CD14-positive monocyte (primary cell): ENCODE data around the gene BBS5. TPM values are rescaled to one million over a fixed set of nuclear protein-coding genes. Genes with fewer than 3 reads are reported as not detected.

Experiments
- DNase-seq, 3 donors: peaks; one replicate each; pipeline ENCODE4 v3.0.0-alpha.2; 2011 to 2022
- H2AFZ ChIP-seq: 2 replicates; pipeline ENCODE4 v1.6.0; 2012; ENCODE audit warnings: mild to moderate bottlenecking, low read depth, low read length, inconsistent platforms; ENCODE audit not compliant: insufficient read depth, poor library complexity, severe bottlenecking
- H3K27ac ChIP-seq, 2 donors: 1 replicate in 1 of 2; 2 replicates in 1 of 2; pipeline ENCODE4 v1.5.1; 2012 to 2013; ENCODE audit warnings: low read length in 2 of 2, control low read depth in 1 of 2, inconsistent platforms in 1 of 2, low read depth in 1 of 2, mild to moderate bottlenecking in 1 of 2
- H3K27me3 ChIP-seq, 2 donors: one replicate each; pipeline versions ENCODE4 v1.6.0 to v1.6.1; 2011 to 2013; ENCODE audit warnings: low read length in 2 of 2; ENCODE audit not compliant: control insufficient read depth in 2 of 2, insufficient read depth in 2 of 2
- H3K36me3 ChIP-seq, 2 donors: replicated peaks in 1 of 2; 1 replicate in 1 of 2; 2 replicates in 1 of 2; pipeline versions ENCODE4 v1.5.1 to v1.6.1; 2012 to 2013; ENCODE audit warnings: low read length in 2 of 2, control low read depth in 1 of 2, inconsistent platforms in 1 of 2, mild to moderate bottlenecking in 1 of 2; ENCODE audit not compliant: insufficient read depth in 2 of 2, control insufficient read depth in 1 of 2
- H3K4me1 ChIP-seq, 2 donors: 1 replicate in 1 of 2; 2 replicates in 1 of 2; pipeline versions ENCODE4 v1.5.1 to v1.6.1; 2012 to 2013; ENCODE audit warnings: low read length in 2 of 2, control low read depth in 1 of 2, inconsistent platforms in 1 of 2, mild to moderate bottlenecking in 1 of 2, moderate library complexity in 1 of 2; ENCODE audit not compliant: insufficient read depth in 2 of 2, control insufficient read depth in 1 of 2
- H3K4me2 ChIP-seq: replicated peaks from 2 replicates; pipeline ENCODE3; 2012; ENCODE audit warnings: low read length, moderate library complexity, mild to moderate bottlenecking; ENCODE audit not compliant: poor library complexity, severe bottlenecking; ENCODE audit errors: extremely low read depth
- H3K4me3 ChIP-seq, 3 experiments: fragments of 200-600 bp in 1 of 3; sonication (generic) in 1 of 3; replicated peaks in 1 of 3; 1 replicate in 2 of 3; 2 replicates in 1 of 3; pipeline ENCODE4 v1.5.1; 2011 to 2013; ENCODE audit warnings: low read length in 3 of 3, mild to moderate bottlenecking in 3 of 3, control low read depth in 2 of 3, low read depth in 2 of 3, inconsistent platforms in 1 of 3, moderate library complexity in 1 of 3
- H3K79me2 ChIP-seq: 2 replicates; pipeline ENCODE4 v1.6.0; 2012; ENCODE audit warnings: mild to moderate bottlenecking, control low read depth, inconsistent platforms, low read length, moderate library complexity; ENCODE audit not compliant: insufficient read depth
- H3K9ac ChIP-seq: 2 replicates; pipeline ENCODE4 v1.6.0; 2017; ENCODE audit warnings: low read length, mild to moderate bottlenecking; ENCODE audit not compliant: insufficient read depth, poor library complexity, severe bottlenecking
- H3K9me3 ChIP-seq, 2 donors: replicated peaks in 1 of 2; 1 replicate in 1 of 2; 2 replicates in 1 of 2; pipeline versions ENCODE4 v1.5.1 to v1.6.1; 2012 to 2013; ENCODE audit warnings: low read length in 2 of 2, control low read depth in 1 of 2; ENCODE audit not compliant: control insufficient read depth in 1 of 2, insufficient read depth in 1 of 2
- H4K20me1 ChIP-seq: 2 replicates; pipeline ENCODE4 v1.6.0; 2012; ENCODE audit warnings: mild to moderate bottlenecking, low read length, control low read depth, moderate library complexity; ENCODE audit not compliant: insufficient read depth
- H3K27ac Mint-ChIP-seq, 7 donors: one replicate each; pipeline ENCODE4 v1.8.0; 2020; ENCODE audit warnings: mild to moderate bottlenecking in 7 of 7, mixed read lengths in 7 of 7, moderate library complexity in 6 of 7, inconsistent platforms in 2 of 7
- H3K27me3 Mint-ChIP-seq, 3 donors: one replicate each; pipeline ENCODE4 v1.8.0; 2021 to 2022; ENCODE audit warnings: low read depth in 3 of 3, mild to moderate bottlenecking in 3 of 3, mixed read lengths in 3 of 3, moderate library complexity in 3 of 3, inconsistent platforms in 1 of 3
- H3K36me3 Mint-ChIP-seq, 2 donors: one replicate each; pipeline ENCODE4 v1.8.0; 2020; ENCODE audit warnings: mixed read lengths in 2 of 2, inconsistent platforms in 1 of 2, mild to moderate bottlenecking in 1 of 2
- H3K4me1 Mint-ChIP-seq: one replicate; pipeline ENCODE4 v1.8.0; 2020; ENCODE audit warnings: mild to moderate bottlenecking, mixed read lengths
- H3K4me3 Mint-ChIP-seq, 2 donors: one replicate each; pipeline ENCODE4 v1.8.0; 2020; ENCODE audit warnings: mild to moderate bottlenecking in 2 of 2, mixed read lengths in 2 of 2, moderate library complexity in 1 of 2
- H3K9me3 Mint-ChIP-seq, 7 donors: one replicate each; pipeline ENCODE4 v1.8.0; 2020 to 2022; ENCODE audit warnings: mixed read lengths in 7 of 7, mild to moderate bottlenecking in 6 of 7, moderate library complexity in 6 of 7, inconsistent platforms in 2 of 7
- CTCF ChIP-seq: fragments of 200-600 bp; IDR thresholded peaks from one replicate; pipeline ENCODE4 v1.8.0; 2022; ENCODE audit warnings: antibody characterized with exemption, mild to moderate bottlenecking
- WGBS: methylation state at CpG from one replicate; pipeline ENCODE4 v1.1.5; 2013; ENCODE audit warnings: missing lambda C conversion rate; ENCODE audit not compliant: insufficient coverage; 5-methylcytosine and 5-hydroxymethylcytosine counted together
- intact Hi-C, 2 donors: fragments of 100-400 bp; cut with micrococcal nuclease; formaldehyde crosslinking; loops; one replicate each; pipeline versions ENCODE4 v1.15.0 to v1.15.1; 2023
- polyA plus RNA-seq, 3 donors: library from polyadenylated mRNA; depleted of rRNA in 1 of 3; unstranded in 2 of 3; stranded (reverse) in 1 of 3; fragments of 300-500 nt in 2 of 3; fragments of >200 nt in 1 of 3; fragmentation: Illumina TruSeq in 2 of 3; gene quantifications; 1 replicate in 2 of 3; 2 replicates in 1 of 3; pipeline ENCODE4 v1.2.3, GENCODE V29; 2012 to 2021

BBS5 gene
- polyA plus RNA-seq, 3 donors: 0.04 to 0.08 TPM; not detected in 1

- H3K9me3 Mint-ChIP-seq: peaks cover 0 to 4% (median 0%) of the 10 kb centered on the region in 7 donors
- no peaks in the 10 kb centered on the region for H3K4me1 Mint-ChIP-seq
- H3K9me3 ChIP-seq: no peaks in the 10 kb centered on the region
- H4K20me1 ChIP-seq: no peaks in the 10 kb centered on the region
- no peaks in the 10 kb centered on the region for H3K79me2 ChIP-seq
- intact Hi-C loops: no loop called here
- H3K9ac ChIP-seq: no peak overlapping the region
- H3K27ac ChIP-seq: no peak overlapping the region
- no peaks in the 10 kb centered on the region for H3K27me3 ChIP-seq
- H3K36me3 ChIP-seq: no peaks in the 10 kb centered on the region
- DNase-seq: no peak
- H3K27ac Mint-ChIP-seq: no peak overlapping the region
- H3K4me3 ChIP-seq: no peak overlapping the region
- H3K4me2 ChIP-seq: no peak overlapping the region
- no peak for TF ChIP-seq CTCF
- no peak overlapping the region for H3K4me3 Mint-ChIP-seq
- no peak overlapping the region for H2AFZ ChIP-seq
- peaks cover 0 to 3% (median 2%) of the 10 kb centered on the region in 3 donors for H3K27me3 Mint-ChIP-seq
- no peaks in the 10 kb centered on the region for H3K4me1 ChIP-seq
- no peaks in the 10 kb centered on the region for H3K36me3 Mint-ChIP-seq
Observed at GRCh38 chr2:169446452-169446851, 32.8 kb upstream of the BBS5 start.

DNA sequence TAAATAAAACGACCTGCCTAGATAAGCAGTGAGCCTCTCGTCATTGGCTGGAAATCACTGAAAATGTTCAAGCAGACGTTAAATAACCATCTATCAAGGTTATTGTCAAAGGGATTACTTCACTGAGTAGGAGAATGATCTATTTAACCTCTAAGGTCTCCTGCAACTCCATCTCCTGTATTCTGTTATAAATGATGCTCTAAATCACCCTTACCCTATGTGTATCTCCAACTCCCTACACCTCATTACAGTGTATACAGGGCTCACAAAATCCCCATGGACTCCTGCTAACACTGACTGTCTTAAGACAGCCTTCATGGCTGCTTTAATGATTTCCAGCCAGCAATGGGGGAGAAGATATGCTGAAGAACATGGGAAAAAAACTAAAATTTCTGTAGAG is 31.0 kb upstream of the BBS5 start:
- Histone ChIP-seq H2AFZ (no peak overlapping the region), H3K4me2 (no peak overlapping the region), H3K9me3 (no peaks in the 10 kb centered on the region), H3K4me1 (no peaks in the 10 kb centered on the region), H3K27ac (no peak overlapping the region), H3K9ac (no peak overlapping the region), H4K20me1 (no peaks in the 10 kb centered on the region), H3K36me3 (no peaks in the 10 kb centered on the region), H3K27me3 (no peaks in the 10 kb centered on the region), H3K79me2 (no peaks in the 10 kb centered on the region), H3K4me3 (no peak overlapping the region)
- no CpG with 5 or more reads among the region's 3 CpGs for WGBS
- H3K4me1 Mint-ChIP-seq: no peaks in the 10 kb centered on the region
- H3K4me3 Mint-ChIP-seq: no peak overlapping the region
- H3K36me3 Mint-ChIP-seq: no peaks in the 10 kb centered on the region
- no peak for TF ChIP-seq CTCF
- H3K9me3 Mint-ChIP-seq: peaks cover 0 to 4% (median 2%) of the 10 kb centered on the region in 7 donors
- H3K27ac Mint-ChIP-seq: no peak overlapping the region
- intact Hi-C loops: no loop called here
- peaks cover 0 to 3% (median 3%) of the 10 kb centered on the region in 3 donors for H3K27me3 Mint-ChIP-seq
- DNase-seq: no peak
